Osteoblast (primary cell): ENCODE data around the gene NEK8. TPM values are rescaled to one million over a fixed set of nuclear protein-coding genes. Genes with fewer than 3 reads are reported as not detected.

Experiments used
- DNase-seq: peaks from one replicate; pipeline ENCODE4 v3.0.0; 2011; ENCODE audit warnings: low spot score, mixed read lengths; ENCODE audit not compliant: insufficient read length; ENCODE audit errors: missing footprints
- H2AFZ ChIP-seq: 2 replicates; pipeline ENCODE4 v1.6.0; 2011; ENCODE audit warnings: mild to moderate bottlenecking, low read length
- H3K27ac ChIP-seq: 2 replicates; pipeline ENCODE4 v1.5.1; 2011; ENCODE audit warnings: mild to moderate bottlenecking, low read depth, low read length, moderate library complexity
- H3K27me3 ChIP-seq: 2 replicates; pipeline ENCODE4 v1.6.0; 2012; ENCODE audit warnings: mild to moderate bottlenecking, control low read depth, inconsistent platforms, low read length, moderate library complexity; ENCODE audit not compliant: insufficient read depth
- H3K36me3 ChIP-seq: 2 replicates; pipeline ENCODE4 v1.5.1; 2011; ENCODE audit warnings: mild to moderate bottlenecking, low read length, control low read depth, moderate library complexity; ENCODE audit not compliant: insufficient read depth
- H3K4me1 ChIP-seq: 2 replicates; pipeline ENCODE4 v1.5.1; 2011; ENCODE audit warnings: mild to moderate bottlenecking, low read length, control low read depth, moderate library complexity; ENCODE audit not compliant: insufficient read depth
- H3K4me2 ChIP-seq: 2 replicates; pipeline ENCODE4 v1.6.0; 2011; ENCODE audit warnings: mild to moderate bottlenecking, low read length; ENCODE audit not compliant: insufficient read depth
- H3K4me3 ChIP-seq: fragments of 200-600 bp; sonication (generic); 3 replicates; pipeline ENCODE4 v1.5.1; 2012; ENCODE audit warnings: mild to moderate bottlenecking, low read length, inconsistent platforms; ENCODE audit not compliant: insufficient read depth
- H3K79me2 ChIP-seq: 2 replicates; pipeline ENCODE4 v1.6.0; 2012; ENCODE audit warnings: mild to moderate bottlenecking, low read length, control low read depth, inconsistent platforms; ENCODE audit not compliant: insufficient read depth
- H3K9me3 ChIP-seq: 2 replicates; pipeline ENCODE4 v1.5.1; 2011; ENCODE audit warnings: low read depth, low read length, control low read depth
- H4K20me1 ChIP-seq: 2 replicates; pipeline ENCODE4 v1.6.0; 2012; ENCODE audit warnings: mild to moderate bottlenecking, low read length, control low read depth; ENCODE audit not compliant: insufficient read depth
- total RNA-seq: library from RNA; depleted of rRNA; stranded (reverse); fragments of >200 nt; gene quantifications from 2 replicates; pipeline ENCODE4 v1.2.3, GENCODE V29; 2012
- TF ChIP-seq, protein P1 (sequence below): IDR thresholded peaks from 2 replicates; pipeline ENCODE4 v1.5.1; 2011; ENCODE audit warnings: mild to moderate bottlenecking, low read depth, low read length, moderate library complexity; ENCODE audit errors: extremely low read depth

The NEK8 gene
- total RNA-seq, 1 donor: 7.2 TPM

DNA sequence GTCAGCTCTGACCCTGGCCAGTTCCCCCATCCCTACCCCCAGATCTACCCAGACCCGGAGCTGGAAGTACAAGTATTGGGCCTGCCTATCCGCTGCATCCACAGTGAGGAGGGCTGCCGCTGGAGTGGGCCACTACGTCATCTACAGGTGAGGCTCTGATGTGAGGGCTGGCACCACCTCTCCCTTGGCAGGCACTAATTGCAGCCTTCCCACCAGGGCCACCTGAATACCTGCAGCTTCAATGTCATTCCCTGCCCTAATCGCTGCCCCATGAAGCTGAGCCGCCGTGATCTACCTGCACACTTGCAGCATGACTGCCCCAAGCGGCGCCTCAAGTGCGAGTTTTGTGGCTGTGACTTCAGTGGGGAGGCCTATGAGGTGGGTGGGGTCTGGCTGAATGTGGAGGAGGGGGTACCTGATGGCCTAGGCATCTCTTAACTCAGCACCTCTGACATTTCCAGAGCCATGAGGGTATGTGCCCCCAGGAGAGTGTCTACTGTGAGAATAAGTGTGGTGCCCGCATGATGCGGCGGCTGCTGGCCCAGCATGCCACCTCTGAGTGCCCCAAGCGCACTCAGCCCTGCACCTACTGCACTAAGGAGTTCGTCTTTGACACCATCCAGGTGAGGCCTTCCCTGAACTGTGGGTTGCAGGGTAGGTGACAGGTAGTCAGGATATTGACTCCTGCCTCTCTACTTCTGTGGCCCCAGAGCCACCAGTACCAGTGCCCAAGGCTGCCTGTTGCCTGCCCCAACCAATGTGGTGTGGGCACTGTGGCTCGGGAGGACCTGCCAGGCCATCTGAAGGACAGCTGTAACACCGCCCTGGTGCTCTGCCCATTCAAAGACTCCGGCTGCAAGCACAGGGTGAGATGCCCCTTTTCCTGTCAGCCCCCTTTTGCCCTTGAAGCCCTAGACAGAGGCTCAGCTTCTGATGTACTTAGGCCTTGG lies 19.5 kb downstream of the NEK8 start:
- peaks cover 63% of the 10 kb centered on the region for H3K79me2 ChIP-seq
- peaks cover 20% of the 10 kb centered on the region for H3K4me1 ChIP-seq
- H4K20me1 ChIP-seq: peaks cover 51% of the 10 kb centered on the region
- H3K36me3 ChIP-seq: peaks cover 54% of the 10 kb centered on the region
- H3K27ac ChIP-seq: no peak overlapping the region
- peak; percentile 81 for DNase-seq
- no peak overlapping the region for H3K4me3 ChIP-seq
- TF ChIP-seq, protein P1, sequence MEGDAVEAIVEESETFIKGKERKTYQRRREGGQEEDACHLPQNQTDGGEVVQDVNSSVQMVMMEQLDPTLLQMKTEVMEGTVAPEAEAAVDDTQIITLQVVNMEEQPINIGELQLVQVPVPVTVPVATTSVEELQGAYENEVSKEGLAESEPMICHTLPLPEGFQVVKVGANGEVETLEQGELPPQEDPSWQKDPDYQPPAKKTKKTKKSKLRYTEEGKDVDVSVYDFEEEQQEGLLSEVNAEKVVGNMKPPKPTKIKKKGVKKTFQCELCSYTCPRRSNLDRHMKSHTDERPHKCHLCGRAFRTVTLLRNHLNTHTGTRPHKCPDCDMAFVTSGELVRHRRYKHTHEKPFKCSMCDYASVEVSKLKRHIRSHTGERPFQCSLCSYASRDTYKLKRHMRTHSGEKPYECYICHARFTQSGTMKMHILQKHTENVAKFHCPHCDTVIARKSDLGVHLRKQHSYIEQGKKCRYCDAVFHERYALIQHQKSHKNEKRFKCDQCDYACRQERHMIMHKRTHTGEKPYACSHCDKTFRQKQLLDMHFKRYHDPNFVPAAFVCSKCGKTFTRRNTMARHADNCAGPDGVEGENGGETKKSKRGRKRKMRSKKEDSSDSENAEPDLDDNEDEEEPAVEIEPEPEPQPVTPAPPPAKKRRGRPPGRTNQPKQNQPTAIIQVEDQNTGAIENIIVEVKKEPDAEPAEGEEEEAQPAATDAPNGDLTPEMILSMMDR: no peak
- H3K4me2 ChIP-seq: no peak overlapping the region
- H2AFZ ChIP-seq: no peak overlapping the region
- H3K27me3 ChIP-seq: no peaks in the 10 kb centered on the region
- H3K9me3 ChIP-seq: no peaks in the 10 kb centered on the region

DNA sequence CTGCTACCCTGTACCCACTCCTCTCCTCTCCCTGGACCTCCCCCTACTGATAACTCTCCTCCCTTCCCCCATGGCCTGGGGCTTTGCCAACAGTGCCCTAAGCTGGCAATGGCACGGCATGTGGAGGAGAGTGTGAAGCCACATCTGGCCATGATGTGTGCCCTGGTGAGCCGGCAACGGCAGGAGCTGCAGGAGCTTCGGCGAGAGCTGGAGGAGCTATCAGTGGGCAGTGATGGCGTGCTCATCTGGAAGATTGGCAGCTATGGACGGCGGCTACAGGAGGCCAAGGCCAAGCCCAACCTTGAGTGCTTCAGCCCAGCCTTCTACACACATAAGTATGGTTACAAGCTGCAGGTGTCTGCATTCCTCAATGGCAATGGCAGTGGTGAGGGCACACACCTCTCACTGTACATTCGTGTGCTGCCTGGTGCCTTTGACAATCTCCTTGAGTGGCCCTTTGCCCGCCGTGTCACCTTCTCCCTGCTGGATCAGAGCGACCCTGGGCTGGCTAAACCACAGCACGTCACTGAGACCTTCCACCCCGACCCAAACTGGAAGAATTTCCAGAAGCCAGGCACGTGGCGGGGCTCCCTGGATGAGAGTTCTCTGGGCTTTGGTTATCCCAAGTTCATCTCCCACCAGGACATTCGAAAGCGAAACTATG lies 20.4 kb downstream of the NEK8 start:
- TF ChIP-seq, protein P1: no peak
- Histone ChIP-seq H3K4me2 (no peak overlapping the region), H3K4me3 (no peak overlapping the region), H2AFZ (no peak overlapping the region), H3K27me3 (no peaks in the 10 kb centered on the region), H3K36me3 (peaks cover 54% of the 10 kb centered on the region), H3K4me1 (peaks cover 18% of the 10 kb centered on the region), H3K79me2 (peaks cover 63% of the 10 kb centered on the region), H3K9me3 (no peaks in the 10 kb centered on the region), H4K20me1 (peaks cover 51% of the 10 kb centered on the region), H3K27ac (peak overlapping the region; percentile 12)
- DNase-seq: no peak

DNA sequence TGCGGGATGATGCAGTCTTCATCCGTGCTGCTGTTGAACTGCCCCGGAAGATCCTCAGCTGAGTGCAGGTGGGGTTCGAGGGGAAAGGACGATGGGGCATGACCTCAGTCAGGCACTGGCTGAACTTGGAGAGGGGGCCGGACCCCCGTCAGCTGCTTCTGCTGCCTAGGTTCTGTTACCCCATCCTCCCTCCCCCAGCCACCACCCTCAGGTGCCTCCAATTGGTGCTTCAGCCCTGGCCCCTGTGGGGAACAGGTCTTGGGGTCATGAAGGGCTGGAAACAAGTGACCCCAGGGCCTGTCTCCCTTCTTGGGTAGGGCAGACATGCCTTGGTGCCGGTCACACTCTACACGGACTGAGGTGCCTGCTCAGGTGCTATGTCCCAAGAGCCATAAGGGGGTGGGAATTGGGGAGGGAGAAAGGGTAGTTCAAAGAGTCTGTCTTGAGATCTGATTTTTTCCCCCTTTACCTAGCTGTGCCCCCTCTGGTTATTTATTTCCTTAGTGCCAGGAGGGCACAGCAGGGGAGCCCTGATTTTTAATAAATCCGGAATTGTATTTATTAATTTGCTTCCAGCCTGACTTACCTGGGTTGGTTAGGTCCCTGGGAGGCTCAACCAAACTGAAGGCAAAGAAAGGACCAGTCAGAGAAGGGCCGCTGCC lies 21.1 kb downstream of the NEK8 start:
- Histone ChIP-seq H3K27ac (peak overlapping the region; percentile 12), H3K9me3 (no peaks in the 10 kb centered on the region), H3K4me2 (no peak overlapping the region), H4K20me1 (peaks cover 51% of the 10 kb centered on the region), H3K4me3 (no peak overlapping the region), H2AFZ (no peak overlapping the region), H3K36me3 (peaks cover 54% of the 10 kb centered on the region), H3K79me2 (peaks cover 58% of the 10 kb centered on the region), H3K27me3 (no peaks in the 10 kb centered on the region), H3K4me1 (peaks cover 18% of the 10 kb centered on the region)
- TF ChIP-seq, protein P1: no peak
- DNase-seq: peak; percentile 55
